Pancreas (tissue), 10 donors: ENCODE results near the gene COL4A1. TPM values are rescaled to one million over a fixed set of nuclear protein-coding genes. Genes with fewer than 3 reads are reported as not detected.

Experiments used
- ATAC-seq, 4 donors: fragments of 200-7000 bp; cut with Tn5 transposase; one replicate each; pipeline versions ENCODE4 v1.8.0 to v1.9.1; 2020; ENCODE audit warnings: mild to moderate bottlenecking in 4 of 4, moderate library complexity in 4 of 4
- DNase-seq, 6 donors: peaks; one replicate each; pipeline ENCODE4 v3.0.0-alpha.2; 2020
- FAIRE-seq: peaks from 2 replicates; lab custom pipeline; 2012; peaks lifted over from hg19 to GRCh38; lab: Jason Lieb, UNC
- H3K27ac ChIP-seq, 4 donors: fragments of 200-600 bp; sonication (generic); 1 replicate in 3 of 4; 2 replicates in 1 of 4; pipeline versions ENCODE4 v1.5.0 to v1.8.0; 2020
- H3K27me3 ChIP-seq, 4 donors: fragments of 200-600 bp; one replicate each; pipeline ENCODE4 v1.8.0; 2021
- H3K36me3 ChIP-seq, 3 donors: fragments of 200-600 bp; sonication (generic) in 1 of 3; one replicate each; pipeline versions ENCODE4 v1.5.0 to v1.8.0; 2020 to 2021
- H3K4me1 ChIP-seq, 3 donors: fragments of 200-600 bp; one replicate each; pipeline ENCODE4 v1.8.0; 2021
- H3K4me3 ChIP-seq, 4 donors: fragments of 200-600 bp; sonication (generic) in 2 of 4; one replicate each; pipeline versions ENCODE4 v1.5.0 to v1.8.0; 2020 to 2021
- H3K9me3 ChIP-seq, 4 donors: fragments of 200-600 bp; one replicate each; pipeline ENCODE4 v1.8.0; 2021
- WGBS, 2 donors: extraction: QIAGEN DNeasy Blood & Tissue Kit; methylation state at CpG; one replicate each; pipeline ENCODE4 v1.1.7; 2013; 5-methylcytosine and 5-hydroxymethylcytosine counted together
- intact Hi-C, 3 donors: fragments of 100-400 bp; cut with DNase I; formaldehyde crosslinking; loops; one replicate each; pipeline versions ENCODE4 v1.11.1 to v1.14.2; 2022
- polyA plus RNA-seq, 2 donors: library from polyadenylated mRNA; stranded (reverse); fragments of 200-250 nt; gene quantifications; one replicate each; pipeline ENCODE4 v1.2.3, GENCODE V29; 2013
- total RNA-seq, 6 donors: library from RNA; stranded (reverse); fragmentation: NEBNext Ultra II Directional in 4 of 6; extraction: Animal tissue kit (Norgen Biotek cat#: 25700) in 4 of 6; gene quantifications; one replicate each; pipeline versions ENCODE4 v1.2.1 to v1.2.4, GENCODE V29; 2021 to 2023
- TF ChIP-seq, protein P1 (sequence below), 4 donors: fragments of 200-600 bp; sonication (generic) in 3 of 4; IDR thresholded peaks; one replicate each; pipeline versions ENCODE4 v1.5.0 to v1.8.0; 2021; ENCODE audit warnings: antibody characterized with exemption in 4 of 4
- donor health status: healthy with polysubstance abuse.
- donor health status: DM: no; HTN: no; CAD: no; lungs with moderate emphysema.
- donor health status: DM: no; HTN: no; CAD: no.
- donor health status: control.
- donor health status: control.
- donor health status: Bipolar disorder and iron deficiency.
- donor health status: DM: yes; HTN: yes; CAD: no.
- donor health status: DM: no; HTN: no; CAD: no.
- donor health status: DM: no; HTN: no; CAD: no.
- donor health status: DM: yes; HTN: yes; CAD: no.

Gene COL4A1
- total and polyA plus RNA-seq, 8 donors: 20.7 to 167 (median 35.6) TPM

- TF ChIP-seq, protein P1, sequence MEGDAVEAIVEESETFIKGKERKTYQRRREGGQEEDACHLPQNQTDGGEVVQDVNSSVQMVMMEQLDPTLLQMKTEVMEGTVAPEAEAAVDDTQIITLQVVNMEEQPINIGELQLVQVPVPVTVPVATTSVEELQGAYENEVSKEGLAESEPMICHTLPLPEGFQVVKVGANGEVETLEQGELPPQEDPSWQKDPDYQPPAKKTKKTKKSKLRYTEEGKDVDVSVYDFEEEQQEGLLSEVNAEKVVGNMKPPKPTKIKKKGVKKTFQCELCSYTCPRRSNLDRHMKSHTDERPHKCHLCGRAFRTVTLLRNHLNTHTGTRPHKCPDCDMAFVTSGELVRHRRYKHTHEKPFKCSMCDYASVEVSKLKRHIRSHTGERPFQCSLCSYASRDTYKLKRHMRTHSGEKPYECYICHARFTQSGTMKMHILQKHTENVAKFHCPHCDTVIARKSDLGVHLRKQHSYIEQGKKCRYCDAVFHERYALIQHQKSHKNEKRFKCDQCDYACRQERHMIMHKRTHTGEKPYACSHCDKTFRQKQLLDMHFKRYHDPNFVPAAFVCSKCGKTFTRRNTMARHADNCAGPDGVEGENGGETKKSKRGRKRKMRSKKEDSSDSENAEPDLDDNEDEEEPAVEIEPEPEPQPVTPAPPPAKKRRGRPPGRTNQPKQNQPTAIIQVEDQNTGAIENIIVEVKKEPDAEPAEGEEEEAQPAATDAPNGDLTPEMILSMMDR (IDR thresholded peaks at IDR 0.05): no peak
- Histone ChIP-seq H3K9me3 (no peaks in the 10 kb centered on the region), H3K4me3 (no peak overlapping the region), H3K36me3 (no peaks in the 10 kb centered on the region), H3K4me1 (no peaks in the 10 kb centered on the region), H3K27ac (no peak overlapping the region), H3K27me3 (no peaks in the 10 kb centered on the region)
- FAIRE-seq: no peak
- 54 to 56% methylated on average over 21 of the region's 21 CpGs for WGBS, 2 donors
- DNase-seq: no peak
- intact Hi-C loops: no loop called here
- ATAC-seq: no peak
Observed at GRCh38 chr13:110286833-110287819, 19.8 kb downstream of the COL4A1 start.

GRCh38 chr13:110285991-110286832 is 20.7 kb downstream of the COL4A1 start:
- no peak overlapping the region for H3K27ac ChIP-seq
- FAIRE-seq (no peak), ATAC-seq (no peak)

DNA sequence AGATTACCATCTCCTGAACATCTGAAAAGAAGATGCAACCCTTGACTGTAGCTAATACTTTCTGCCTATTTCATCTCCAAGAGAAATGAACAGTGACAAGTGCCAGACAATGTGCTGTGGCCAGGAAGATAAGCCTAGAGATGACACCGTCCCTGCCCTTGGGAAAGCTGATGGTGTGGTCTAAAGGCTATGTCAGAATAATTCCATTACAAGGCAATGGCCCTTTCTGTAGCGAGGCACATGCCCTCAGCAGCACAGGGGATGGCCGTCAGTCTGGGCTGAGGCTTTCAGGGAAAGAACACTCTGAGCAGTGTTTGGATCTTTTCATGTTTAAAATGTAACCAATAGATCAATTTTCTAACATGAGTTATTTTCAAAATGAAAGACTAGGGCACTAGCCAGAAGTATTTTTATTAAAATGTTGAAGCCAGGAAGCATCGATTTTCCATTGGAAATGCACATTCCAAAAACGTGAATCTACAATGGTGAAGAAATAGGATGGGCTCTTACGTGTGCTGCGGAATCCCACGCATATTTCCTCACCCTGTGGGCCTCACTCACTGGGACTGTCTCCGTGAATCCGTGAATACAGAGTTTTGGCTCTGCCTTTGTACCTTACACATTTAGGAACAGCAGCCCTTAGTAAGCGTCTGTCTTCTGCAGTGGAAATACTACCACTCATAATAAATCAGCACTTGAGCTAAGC is 22.0 kb downstream of the COL4A1 start:
- Histone ChIP-seq H3K4me1 (no peaks in the 10 kb centered on the region), H3K9me3 (no peaks in the 10 kb centered on the region), H3K27me3 (no peaks in the 10 kb centered on the region), H3K36me3 (no peaks in the 10 kb centered on the region), H3K4me3 (no peak overlapping the region), H3K27ac (peak overlapping the region in 2 of 4 donors; percentile 13 to 28)
- 46 to 54% methylated on average over 11 of the region's 11 CpGs for WGBS, 2 donors
- DNase-seq: no peak
- intact Hi-C loops: no loop called here
- peak in 3 of 4 donors; percentile 37 to 60 (median 52) for ATAC-seq
- TF ChIP-seq, protein P1 (IDR thresholded peaks at IDR 0.05): no peak
- FAIRE-seq: no peak

More at GRCh38 chr13:110285991-110286832, 20.7 kb downstream of the COL4A1 start:
- intact Hi-C loops: no loop called here
- TF ChIP-seq, protein P1 (IDR thresholded peaks at IDR 0.05): no peak
- no peaks in the 10 kb centered on the region for H3K9me3 ChIP-seq
- no peak overlapping the region for H3K4me3 ChIP-seq
- no peaks in the 10 kb centered on the region for H3K36me3 ChIP-seq
- WGBS, 2 donors: 72 to 78% methylated on average over 14 of the region's 14 CpGs
- no peaks in the 10 kb centered on the region for H3K4me1 ChIP-seq
- H3K27me3 ChIP-seq: no peaks in the 10 kb centered on the region
- DNase-seq: no peak

GRCh38 chr13:110283736-110284517 is 23.0 kb downstream of the COL4A1 start:
- Histone ChIP-seq H3K9me3 (no peaks in the 10 kb centered on the region), H3K27ac (peak overlapping the region in 1 of 4 donors; percentile 13), H3K36me3 (no peaks in the 10 kb centered on the region), H3K4me3 (no peak overlapping the region), H3K4me1 (no peaks in the 10 kb centered on the region), H3K27me3 (no peaks in the 10 kb centered on the region)
- DNase-seq (no peak), FAIRE-seq (no peak), ATAC-seq (peak in 1 of 4 donors; percentile 21)
- 61 to 78% methylated on average over 7 of the region's 7 CpGs for WGBS, 2 donors
- TF ChIP-seq, protein P1 (IDR thresholded peaks at IDR 0.05): no peak
- intact Hi-C loops: no loop called here
